HepG2 (cell line): ENCODE measurements around the gene TP63. TPM values are rescaled to one million over a fixed set of nuclear protein-coding genes. Genes with fewer than 3 reads are reported as not detected.
A peak's percentile ranks its signal among the peaks of the same experiment; 100 is the strongest.

ENCODE experiments used
- ATAC-seq: fragments of 200-7000 bp; cut with Tn5 transposase; 3 replicates; pipeline ENCODE4 v1.9.1; 2020; ENCODE audit warnings: mild to moderate bottlenecking, moderate library complexity
- BruUV-seq: library from RNA; stranded (reverse); fragments of 400-500 nt; replicated peaks from 2 replicates; lab custom pipeline; 2021; lab: Mats Ljungman, UMichigan
- CTCF ChIA-PET: fragments of 300-600 bp; formaldehyde crosslinking; extraction: SDS; loops from one replicate; lab custom pipeline; 2021; ENCODE audit warnings: low total read pairs, inconsistent platforms, low intra/inter-chr PET ratio; lab: Yijun Ruan, JAX
- POLR2A ChIA-PET: fragments of 350-600 bp; sonication (Branson Sonifier 250); formaldehyde crosslinking; loops from one replicate; lab custom pipeline; 2020; ENCODE audit warnings: antibody characterized with exemption, inconsistent platforms; lab: Yijun Ruan, JAX
- DNase-seq: peaks from one replicate; pipeline ENCODE4 v3.0.0-alpha.2; 2015; ENCODE audit warnings: low spot score
- FAIRE-seq: peaks from 3 replicates; lab custom pipeline; 2011; peaks lifted over from hg19 to GRCh38; lab: Jason Lieb, UNC
- H2AFZ ChIP-seq: one replicate; pipeline ENCODE4 v1.6.1; 2011; ENCODE audit warnings: low read length, inconsistent platforms
- H3K27ac ChIP-seq: fragments of 300-600 bp; 3 replicates; pipeline ENCODE4 v1.8.0; 2011; ENCODE audit warnings: mixed run types, mild to moderate bottlenecking, mixed read lengths, low read length, inconsistent platforms; ENCODE audit not compliant: insufficient read depth; ENCODE audit errors: extremely low read length
- H3K27me3 ChIP-seq, 2 experiments: fragments of 200-600 bp in 1 of 2; 2 replicates in 1 of 2; 3 replicates in 1 of 2; pipeline versions ENCODE4 v1.6.0 to v1.8.0; 2011; ENCODE audit warnings: low read length in 2 of 2, mild to moderate bottlenecking in 2 of 2, moderate library complexity in 2 of 2, inconsistent platforms in 1 of 2; ENCODE audit not compliant: insufficient read depth in 2 of 2, control insufficient read depth in 1 of 2
- H3K36me3 ChIP-seq, 2 experiments: fragments of 200-600 bp in 1 of 2; replicated peaks in 1 of 2; 2 replicates in 1 of 2; 3 replicates in 1 of 2; pipeline versions ENCODE4 v1.5.1 to v1.8.0; 2011; ENCODE audit warnings: low read length in 2 of 2, inconsistent platforms in 1 of 2; ENCODE audit not compliant: insufficient read depth in 2 of 2, control insufficient read depth in 1 of 2
- H3K4me1 ChIP-seq: 2 replicates; pipeline ENCODE4 v1.5.1; 2012; ENCODE audit warnings: low read length, inconsistent platforms; ENCODE audit not compliant: insufficient read depth
- H3K4me2 ChIP-seq: 2 replicates; pipeline ENCODE4 v1.6.0; 2011; ENCODE audit warnings: low read depth, low read length, inconsistent platforms
- H3K4me3 ChIP-seq, 3 experiments: fragments of 200-600 bp in 1 of 3; sonication (generic), shearing (Covaris generic) in 1 of 3; replicated peaks in 1 of 3; 2 replicates each; pipeline ENCODE4 v1.5.1; 2011 to 2016; ENCODE audit warnings: low read length in 3 of 3, inconsistent platforms in 2 of 3, low read depth in 2 of 3, mild to moderate bottlenecking in 2 of 3, control low read depth in 1 of 3, mixed read lengths in 1 of 3; ENCODE audit not compliant: insufficient read depth in 1 of 3
- H3K79me2 ChIP-seq: one replicate; pipeline ENCODE4 v1.6.1; 2011; ENCODE audit warnings: low read length, inconsistent platforms; ENCODE audit not compliant: insufficient read depth
- H3K9ac ChIP-seq: 2 replicates; pipeline ENCODE4 v1.6.0; 2011; ENCODE audit warnings: mild to moderate bottlenecking, low read depth, low read length, inconsistent platforms; ENCODE audit not compliant: insufficient read depth
- H3K9me3 ChIP-seq: 2 replicates; pipeline ENCODE4 v1.5.1; 2012; ENCODE audit warnings: mild to moderate bottlenecking, low read length
- H4K20me1 ChIP-seq: 2 replicates; pipeline ENCODE4 v1.6.0; 2011; ENCODE audit warnings: inconsistent platforms, mild to moderate bottlenecking, low read length, moderate library complexity; ENCODE audit not compliant: insufficient read depth
- HNRNPL ChIP-seq: fragments of 200-400 bp; formaldehyde crosslinking; IDR thresholded peaks from 2 replicates; pipeline ENCODE4 v1.6.1; 2017; ENCODE audit warnings: mild to moderate bottlenecking, low read depth, low read length
- MAFF ChIP-seq: IDR thresholded peaks from 2 replicates; pipeline ENCODE4 v1.6.1; 2011; ENCODE audit warnings: low read depth, low read length, improper control_type of control experiment
- MAFK ChIP-seq, 2 experiments: IDR thresholded peaks in 1 of 2; conservative IDR thresholded peaks in 1 of 2; 2 replicates each; pipeline ENCODE4 v1.6.1; 2011; ENCODE audit warnings: improper control_type of control experiment in 2 of 2, low read length in 2 of 2
- MAX ChIP-seq: IDR thresholded peaks from 2 replicates; pipeline ENCODE4 v1.6.1; 2012; ENCODE audit warnings: inconsistent platforms
- MXI1 ChIP-seq: IDR thresholded peaks from 3 replicates; pipeline ENCODE4 v1.6.1; 2012; ENCODE audit warnings: low read depth, low read length, inconsistent platforms, borderline replicate concordance
- TCF7 ChIP-seq: sonication (generic); IDR thresholded peaks from 2 replicates; pipeline ENCODE4 v1.6.1; 2016; ENCODE audit warnings: antibody characterized with exemption, low read depth
- ZNF329 ChIP-seq: sonication (generic); formaldehyde crosslinking; IDR thresholded peaks from 2 replicates; pipeline ENCODE4 v1.9.0; 2021; ENCODE audit warnings: low read depth, mild to moderate bottlenecking, missing genetic modification reagents
- ZNF569 ChIP-seq: sonication (generic); formaldehyde crosslinking; IDR thresholded peaks from 2 replicates; pipeline ENCODE4 v1.5.0; 2020; ENCODE audit warnings: mild to moderate bottlenecking, missing genetic modification reagents, moderate library complexity, borderline replicate concordance
- ZNF768 ChIP-seq: sonication (generic); formaldehyde crosslinking; IDR thresholded peaks from 2 replicates; pipeline ENCODE4 v1.4.0; 2020; ENCODE audit warnings: missing genetic modification reagents
- WGBS: methylation state at CpG from one replicate; pipeline ENCODE4 v1.1.6; 2017; ENCODE audit warnings: low lambda C conversion rate; 5-methylcytosine and 5-hydroxymethylcytosine counted together
- in situ Hi-C: cut with HindIII; loops from 2 replicates; pipeline ENCODE4 v1.10.0; 2017; ENCODE audit warnings: low pct_unique_long_range_greater_than_20kb; ENCODE audit not compliant: extremely low pct_ligation_motif_present
- intact Hi-C: fragments of 100-400 bp; cut with micrococcal nuclease; formaldehyde crosslinking; loops from one replicate; pipeline ENCODE4 v1.10.0; 2022; ENCODE audit not compliant: unreplicated experiment
- polyA plus RNA-seq, 8 experiments: library from polyadenylated mRNA; depleted of rRNA in 3 of 8; stranded (reverse) in 7 of 8; unstranded in 1 of 8; fragments of >200 nt; fragmentation: Illumina TruSeq in 4 of 8; extraction: Trizol in 4 of 8; gene quantifications; 2 replicates each; pipeline versions ENCODE4 v1.2.1 to v1.2.3, GENCODE V29; 2011 to 2016; ENCODE audit warnings: low read depth in 4 of 8, missing spikeins in 1 of 8, mixed read lengths in 1 of 8; ENCODE audit not compliant: insufficient read depth in 1 of 8
- total RNA-seq, 5 experiments: library from RNA; depleted of rRNA; stranded (reverse); fragments of >200 nt; fragmentation: Illumina TruSeq; extraction: Trizol; gene quantifications; 2 replicates each; pipeline ENCODE4 v1.2.3, GENCODE V29; 2016; ENCODE audit warnings: low read depth in 1 of 5
- TF ChIP-seq, protein P1 (sequence below): sonication (generic); formaldehyde crosslinking; IDR thresholded peaks from 2 replicates; pipeline ENCODE4 v1.9.0; 2021; ENCODE audit warnings: missing genetic modification reagents, borderline replicate concordance

The TP63 gene
- total and polyA plus RNA-seq, 2 of the 13 experiments (the other 11 are each of a cell fraction or from before 2014, with no cell fraction given), result not detected

GRCh38 chr3:189597918-189598317 lies 33.3 kb upstream of the TP63 start:
- POLR2A ChIA-PET, result no interaction called here
- Histone ChIP-seq H3K9me3 (no peaks in the 10 kb centered on the region), H3K79me2 (no peaks in the 10 kb centered on the region), H4K20me1 (no peaks in the 10 kb centered on the region), H3K4me1 (no peaks in the 10 kb centered on the region), H3K27me3 (no peaks in the 10 kb centered on the region), H3K36me3 (no peaks in the 10 kb centered on the region), H3K27ac (no peak overlapping the region), H3K4me2 (no peak overlapping the region), H3K9ac (no peak overlapping the region), H2AFZ (no peak overlapping the region), H3K4me3 (no peak overlapping the region)
- 2% methylated on average over 2 of the region's 2 CpGs for WGBS
- no TSS peak for BruUV-seq
- ATAC-seq (no peak), FAIRE-seq (no peak), DNase-seq (no peak)
- CTCF ChIA-PET, result no interaction called here
- in situ Hi-C loops, result no loop called here
- intact Hi-C loops, result no loop called here
- peak; percentile 40 to 78; a peak in 3 of 4 replicates for TF ChIP-seq MAFK (conservative IDR thresholded peaks at IDR 0.05 in 1 of 2, IDR thresholded peaks at IDR 0.05 in 1 of 2; ENCODE audit: low read length in 2 of 2)
- peak; percentile 53 for TF ChIP-seq MAFF
- no peak for TF ChIP-seq ZNF569 (CRISPR knock-in tag)

- H3K4me1 ChIP-seq, result no peaks in the 10 kb centered on the region
- FAIRE-seq, result no peak
- no peak overlapping the region for H2AFZ ChIP-seq
These were observed 32.5 kb upstream of the TP63 start for GRCh38 chr3:189598530-189599225.

More at GRCh38 chr3:189598530-189599225, 32.5 kb upstream of the TP63 start:
- DNase-seq (no peak), ATAC-seq (no peak)
- ChIA-PET CTCF (no interaction called here), POLR2A (no interaction called here)
- WGBS, result 25% methylated on average over 6 of the region's 6 CpGs
- no peaks in the 10 kb centered on the region for H4K20me1 ChIP-seq
- no TSS peak for BruUV-seq
- no peaks in the 10 kb centered on the region for H3K36me3 ChIP-seq
- TF ChIP-seq HNRNPL (no peak), MAX (no peak), ZNF329 (CRISPR knock-in tag) (no peak), MXI1 (no peak), TCF7 (no peak), ZNF768 (CRISPR knock-in tag) (no peak)
- TF ChIP-seq, protein P1, sequence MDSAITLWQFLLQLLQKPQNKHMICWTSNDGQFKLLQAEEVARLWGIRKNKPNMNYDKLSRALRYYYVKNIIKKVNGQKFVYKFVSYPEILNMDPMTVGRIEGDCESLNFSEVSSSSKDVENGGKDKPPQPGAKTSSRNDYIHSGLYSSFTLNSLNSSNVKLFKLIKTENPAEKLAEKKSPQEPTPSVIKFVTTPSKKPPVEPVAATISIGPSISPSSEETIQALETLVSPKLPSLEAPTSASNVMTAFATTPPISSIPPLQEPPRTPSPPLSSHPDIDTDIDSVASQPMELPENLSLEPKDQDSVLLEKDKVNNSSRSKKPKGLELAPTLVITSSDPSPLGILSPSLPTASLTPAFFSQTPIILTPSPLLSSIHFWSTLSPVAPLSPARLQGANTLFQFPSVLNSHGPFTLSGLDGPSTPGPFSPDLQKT (CRISPR knock-in tag), result no peak
- no peak overlapping the region for H3K9ac ChIP-seq
- no peak overlapping the region for H3K4me2 ChIP-seq
- no peak overlapping the region for H3K4me3 ChIP-seq
- no peaks in the 10 kb centered on the region for H3K9me3 ChIP-seq
- no peak overlapping the region for H3K27ac ChIP-seq
- H3K27me3 ChIP-seq, result no peaks in the 10 kb centered on the region
- in situ Hi-C loops, result no loop called here
- intact Hi-C loops, result no loop called here
- H3K79me2 ChIP-seq, result no peaks in the 10 kb centered on the region
